SJCRH30 (cell line): Measurements from ENCODE around the gene TAF6. TPM values are rescaled to one million over a fixed set of nuclear protein-coding genes. Genes with fewer than 3 reads are reported as not detected.

Source experiments
- DNase-seq, 2 experiments: peaks; one replicate each; pipeline ENCODE4 v3.0.0-alpha.2; 2015 to 2020
- H3K27ac ChIP-seq: fragments of 250-450 bp; sonication (Bioruptor Pico); 2 replicates; pipeline ENCODE4 v1.5.1; 2020; ENCODE audit warnings: mild to moderate bottlenecking, moderate library complexity
- H3K27me3 ChIP-seq: fragments of 250-450 bp; sonication (Bioruptor Pico); 2 replicates; pipeline ENCODE4 v1.5.1; 2020; ENCODE audit warnings: mild to moderate bottlenecking, moderate library complexity
- H3K36me3 ChIP-seq: fragments of 250-450 bp; sonication (Bioruptor Pico); 2 replicates; pipeline ENCODE4 v1.5.1; 2020; ENCODE audit warnings: mild to moderate bottlenecking, moderate library complexity
- H3K4me1 ChIP-seq: fragments of 250-450 bp; sonication (Bioruptor Pico); 2 replicates; pipeline ENCODE4 v1.5.1; 2020; ENCODE audit warnings: mild to moderate bottlenecking, moderate library complexity
- H3K4me3 ChIP-seq: fragments of 250-450 bp; sonication (Bioruptor Pico); 2 replicates; pipeline ENCODE4 v1.5.1; 2020; ENCODE audit warnings: mild to moderate bottlenecking, moderate library complexity
- H3K9me3 ChIP-seq: fragments of 250-450 bp; sonication (Bioruptor Pico); replicated peaks from 2 replicates; pipeline ENCODE4 v1.5.1; 2020; ENCODE audit warnings: mild to moderate bottlenecking, moderate library complexity
- total RNA-seq: library from RNA; depleted of rRNA; stranded (reverse); fragments of >200 nt; shearing (Covaris generic); gene quantifications from 2 replicates; pipeline ENCODE4 v1.2.3, GENCODE V29; 2014

The TAF6 gene
- total RNA-seq, 1 experiment from 2014 or later = 42.2 TPM

DNA sequence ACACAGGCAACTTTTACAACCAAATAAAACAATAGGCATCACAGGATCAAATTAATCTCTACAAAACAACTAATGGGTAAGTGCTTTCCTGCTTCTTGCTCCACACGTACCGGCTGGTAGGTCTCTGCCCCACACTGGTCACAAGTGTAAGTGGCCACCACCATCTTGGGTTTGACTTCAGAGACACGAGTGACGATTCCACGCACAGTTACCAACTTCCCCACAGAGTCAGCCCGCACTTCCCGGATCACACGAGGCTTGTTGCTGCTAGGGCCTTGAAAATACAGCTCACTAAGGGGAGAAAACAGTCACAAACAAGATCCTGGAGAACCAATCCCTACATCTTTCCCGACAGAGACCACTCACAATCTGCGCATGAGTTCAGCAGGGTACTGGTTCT lies 20.2 kb downstream of the TAF6 start:
- no peak overlapping the region for H3K27ac ChIP-seq
- no peaks in the 10 kb centered on the region for H3K9me3 ChIP-seq
- no peaks in the 10 kb centered on the region for H3K4me1 ChIP-seq
- no peak for DNase-seq
- no peak overlapping the region for H3K4me3 ChIP-seq
- H3K27me3 ChIP-seq = no peaks in the 10 kb centered on the region
- H3K36me3 ChIP-seq = peaks cover 66% of the 10 kb centered on the region

DNA sequence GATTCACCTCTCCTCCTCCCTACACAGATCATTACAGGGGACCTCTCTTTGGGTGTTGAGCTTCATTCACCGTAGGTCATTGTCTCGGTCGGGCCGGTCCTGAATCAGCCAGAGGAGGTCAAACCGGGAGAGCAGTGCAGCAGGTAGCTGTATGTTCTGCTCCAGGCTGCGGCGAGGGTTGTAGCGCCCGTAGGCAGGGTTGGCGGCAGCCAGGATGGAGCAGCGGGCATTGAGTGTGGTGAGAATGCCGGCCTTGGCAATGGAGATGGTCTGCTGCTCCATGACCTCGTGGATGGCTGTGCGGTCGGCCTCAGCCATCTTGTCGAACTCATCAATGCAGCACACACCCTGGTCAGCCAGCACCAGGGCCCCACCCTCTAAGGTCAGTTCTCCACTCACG lies 23.5 kb downstream of the TAF6 start:
- no peak overlapping the region for H3K27ac ChIP-seq
- H3K36me3 ChIP-seq = peaks cover 96% of the 10 kb centered on the region
- H3K9me3 ChIP-seq = no peaks in the 10 kb centered on the region
- peaks cover 15% of the 10 kb centered on the region for H3K4me1 ChIP-seq
- DNase-seq = no peak
- H3K4me3 ChIP-seq = no peak overlapping the region
- H3K27me3 ChIP-seq = no peaks in the 10 kb centered on the region

DNA sequence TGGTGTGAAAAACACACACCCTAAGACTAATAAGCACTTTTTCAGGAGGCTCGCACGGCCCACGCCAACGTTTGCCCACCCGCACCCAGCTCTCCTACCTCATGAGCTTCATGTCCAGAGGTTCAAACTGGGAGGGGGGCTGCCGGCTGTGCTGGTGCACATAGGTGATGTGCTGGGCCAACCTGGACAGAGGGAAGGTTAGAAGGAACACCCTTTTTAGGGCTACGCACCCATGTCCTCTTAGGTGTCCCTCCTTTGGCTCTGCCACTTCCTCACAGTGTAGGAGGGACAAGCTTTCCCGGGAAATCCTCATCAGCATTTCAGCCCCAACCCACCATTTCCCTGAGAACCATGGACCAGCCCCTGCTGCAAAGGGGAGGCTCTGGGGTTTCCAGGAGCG lies 23.9 kb downstream of the TAF6 start:
- no peak for DNase-seq
- H3K27ac ChIP-seq = no peak overlapping the region

DNA sequence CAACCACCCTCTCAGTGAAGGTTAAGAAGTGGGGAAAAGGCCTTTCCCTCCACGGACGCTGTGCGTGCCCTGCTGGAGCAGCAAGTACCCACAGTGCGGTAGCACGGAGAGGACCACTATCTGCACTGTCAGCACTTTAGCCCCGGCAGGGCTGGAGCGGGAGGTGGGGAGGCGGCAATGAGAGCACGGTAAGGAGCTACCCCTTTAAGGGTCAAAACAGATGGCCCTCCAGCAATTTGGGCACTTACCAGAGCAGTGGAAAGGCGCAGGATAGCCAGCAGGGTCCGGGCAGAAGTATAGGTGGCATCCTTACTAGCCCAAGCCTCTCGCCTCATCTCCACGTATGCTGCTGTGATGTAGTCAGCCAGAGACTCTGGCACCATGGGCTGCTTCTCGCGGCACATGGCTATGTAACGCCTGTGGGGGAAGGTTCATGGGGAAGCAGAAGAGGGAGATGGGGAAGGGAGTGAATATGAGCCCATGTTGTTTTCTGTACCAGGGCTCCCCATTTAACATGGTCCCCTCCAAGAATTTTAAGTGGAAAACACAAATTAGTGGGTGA lies 25.2 kb downstream of the TAF6 start:
- no peaks in the 10 kb centered on the region for H3K9me3 ChIP-seq
- H3K27ac ChIP-seq = no peak overlapping the region
- H3K27me3 ChIP-seq = no peaks in the 10 kb centered on the region
- H3K4me3 ChIP-seq = no peak overlapping the region
- H3K4me1 ChIP-seq = peaks cover 24% of the 10 kb centered on the region
- no peak for DNase-seq
- H3K36me3 ChIP-seq = peaks cover 81% of the 10 kb centered on the region

More for the DNA sequence above, 23.9 kb downstream of the TAF6 start:
- H3K36me3 ChIP-seq = peaks cover 94% of the 10 kb centered on the region
- H3K4me1 ChIP-seq = peaks cover 19% of the 10 kb centered on the region
- no peaks in the 10 kb centered on the region for H3K9me3 ChIP-seq
- no peak overlapping the region for H3K4me3 ChIP-seq
- no peaks in the 10 kb centered on the region for H3K27me3 ChIP-seq

DNA sequence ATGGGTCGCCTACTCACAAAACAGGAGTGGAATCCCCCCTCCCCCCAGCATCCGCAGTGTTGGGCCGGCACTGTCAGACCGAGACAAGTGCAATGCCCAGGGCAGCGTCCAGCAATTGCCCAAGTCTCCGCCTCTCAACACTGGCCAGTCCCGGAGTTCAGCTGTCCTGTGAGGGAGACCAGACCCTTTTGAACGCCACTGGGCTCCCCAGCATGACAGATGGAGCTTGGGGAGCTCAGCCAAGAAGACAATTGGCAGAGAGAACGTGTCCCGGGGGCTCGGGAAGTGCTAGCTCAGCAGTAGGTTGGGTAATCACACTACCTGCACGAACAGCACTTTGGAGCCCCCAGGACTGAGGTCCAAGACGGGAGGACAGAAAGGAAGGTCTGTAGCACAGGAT lies 25.7 kb downstream of the TAF6 start:
- H3K36me3 ChIP-seq = peaks cover 76% of the 10 kb centered on the region
- H3K4me3 ChIP-seq = no peak overlapping the region
- DNase-seq = no peak
- H3K4me1 ChIP-seq = peaks cover 24% of the 10 kb centered on the region
- no peaks in the 10 kb centered on the region for H3K9me3 ChIP-seq
- no peaks in the 10 kb centered on the region for H3K27me3 ChIP-seq
- H3K27ac ChIP-seq = no peak overlapping the region

DNA sequence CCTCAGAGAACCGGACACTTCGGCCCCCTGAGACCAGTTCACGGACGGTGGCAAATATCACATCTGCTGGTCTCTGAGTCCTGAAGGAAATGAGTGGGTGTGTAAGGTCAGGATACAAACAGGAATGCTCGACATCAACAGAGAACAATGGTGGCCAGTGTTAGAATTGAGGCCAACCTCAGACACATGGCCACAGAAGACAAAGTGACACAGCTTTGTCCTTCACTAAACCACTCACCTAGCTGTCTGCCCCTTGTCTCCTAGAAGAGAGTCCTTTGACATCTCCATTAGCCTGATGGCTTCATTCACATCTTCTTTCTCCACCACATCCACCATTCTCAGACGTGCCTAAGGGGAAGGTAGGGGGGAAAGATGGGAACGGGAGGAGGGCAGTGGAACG lies 26.1 kb downstream of the TAF6 start:
- no peak overlapping the region for H3K4me3 ChIP-seq
- H3K27me3 ChIP-seq = no peaks in the 10 kb centered on the region
- no peak for DNase-seq
- H3K36me3 ChIP-seq = peaks cover 71% of the 10 kb centered on the region
- H3K9me3 ChIP-seq = no peaks in the 10 kb centered on the region
- no peak overlapping the region for H3K27ac ChIP-seq
- H3K4me1 ChIP-seq = peaks cover 24% of the 10 kb centered on the region

DNA sequence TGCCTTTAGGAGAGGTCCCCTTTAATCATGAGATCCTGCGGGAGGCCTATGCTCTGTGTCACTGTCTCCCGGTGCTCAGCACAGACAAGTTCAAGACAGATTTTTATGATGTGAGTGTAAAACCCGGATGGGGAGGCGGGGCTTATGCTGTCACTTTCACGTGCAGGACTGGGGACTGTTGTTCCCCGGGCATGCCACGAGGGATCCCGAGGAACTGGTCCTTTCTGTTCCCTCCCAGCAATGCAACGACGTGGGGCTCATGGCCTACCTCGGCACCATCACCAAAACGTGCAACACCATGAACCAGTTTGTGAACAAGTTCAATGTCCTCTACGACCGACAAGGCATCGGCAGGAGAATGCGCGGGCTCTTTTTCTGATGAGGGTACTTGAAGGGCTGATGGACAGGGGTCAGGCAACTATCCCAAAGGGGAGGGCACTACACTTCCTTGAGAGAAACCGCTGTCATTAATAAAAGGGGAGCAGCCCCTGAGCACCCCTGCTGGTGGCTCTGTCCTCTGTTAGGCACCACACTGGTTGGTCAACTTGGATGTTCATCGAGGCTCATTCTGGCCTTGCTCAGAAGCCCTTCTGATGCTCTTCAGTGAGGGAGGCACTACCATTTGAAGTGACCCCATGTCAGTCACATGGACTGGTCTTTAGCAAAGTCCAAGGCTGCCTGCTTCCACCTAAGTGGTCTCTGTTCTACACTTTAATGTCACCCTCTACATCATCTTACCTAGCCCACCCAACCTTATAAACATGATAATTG lies 27.6 kb downstream of the TAF6 start:
- DNase-seq = peak; percentile 26 to 46
- Histone ChIP-seq H3K27me3 (no peaks in the 10 kb centered on the region), H3K4me3 (no peak overlapping the region), H3K27ac (peak overlapping the region; percentile 76), H3K36me3 (peaks cover 57% of the 10 kb centered on the region), H3K4me1 (peaks cover 24% of the 10 kb centered on the region), H3K9me3 (no peaks in the 10 kb centered on the region)

DNA sequence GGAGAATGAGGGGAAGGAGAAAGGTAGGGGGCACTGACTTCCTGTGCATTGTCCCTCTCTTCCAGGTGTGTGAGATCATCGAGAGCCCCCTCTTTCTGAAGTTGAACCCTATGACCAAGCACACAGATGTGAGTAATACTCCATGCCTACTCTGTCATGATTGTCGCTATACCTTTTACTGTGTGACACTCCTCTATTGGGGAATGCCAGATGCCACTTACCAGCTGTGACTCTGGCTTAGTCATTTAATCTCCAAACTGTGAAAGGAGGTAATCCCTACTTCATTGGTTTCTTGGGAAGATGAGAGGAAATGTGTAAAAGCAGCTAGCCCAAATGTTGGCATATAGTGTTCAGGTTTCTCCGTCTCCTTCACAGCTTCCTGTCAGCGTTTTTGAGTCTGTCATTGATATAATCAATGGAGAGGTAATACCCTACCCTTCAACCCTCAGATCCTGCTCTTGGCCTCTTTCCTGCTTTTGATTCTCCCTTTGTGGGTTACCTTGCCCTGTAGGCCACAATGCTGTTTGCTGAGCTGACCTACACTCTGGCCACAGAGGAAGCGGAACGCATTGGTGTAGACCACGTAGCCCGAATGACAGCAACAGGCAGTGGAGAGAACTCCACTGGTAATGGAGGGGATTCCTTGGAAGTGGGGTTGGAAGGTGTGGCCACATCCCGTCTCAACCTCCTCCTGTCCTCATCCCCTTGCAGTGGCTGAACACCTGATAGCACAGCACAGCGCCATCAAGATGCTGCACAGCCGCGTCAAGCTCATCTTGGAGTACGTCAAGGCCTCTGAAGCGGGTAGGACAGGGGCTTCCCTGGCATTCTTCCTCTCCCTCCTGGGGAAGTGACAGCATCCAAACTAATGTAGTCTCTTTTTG lies 28.4 kb downstream of the TAF6 start:
- no peak overlapping the region for H3K4me3 ChIP-seq

DNA sequence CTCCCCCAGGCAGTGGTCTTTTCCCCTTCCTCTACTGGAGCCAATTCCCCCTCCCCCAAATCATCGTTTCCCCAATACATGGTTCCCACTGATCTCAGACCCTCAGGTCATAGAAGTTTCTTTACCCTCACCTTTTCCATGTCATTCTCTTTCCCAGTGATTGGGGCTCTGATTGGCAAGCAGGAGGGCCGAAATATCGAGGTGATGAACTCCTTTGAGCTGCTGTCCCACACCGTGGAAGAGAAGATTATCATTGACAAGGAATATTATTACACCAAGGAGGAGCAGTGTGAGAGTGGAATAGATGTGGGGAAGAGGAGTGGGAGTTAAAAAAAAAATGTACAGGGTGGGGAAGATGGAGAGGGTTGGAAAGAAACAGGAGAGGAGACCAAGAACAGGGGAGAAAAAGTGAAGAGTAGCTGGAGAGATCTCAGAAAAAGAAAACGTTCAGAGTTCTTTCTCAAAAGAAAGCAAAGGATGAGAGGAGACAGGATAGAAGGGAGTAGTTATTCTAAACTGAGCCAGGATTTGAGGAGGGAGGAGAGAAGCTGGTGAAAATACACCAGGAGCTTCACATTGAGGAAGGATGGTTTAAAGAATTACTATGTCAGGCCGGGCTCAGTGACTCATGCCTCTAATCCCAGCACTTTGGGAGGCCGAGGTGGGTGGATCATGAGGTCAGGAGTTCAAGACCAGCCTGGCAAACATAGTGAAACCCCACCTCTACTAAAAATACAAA lies 29.5 kb downstream of the TAF6 start:
- peak overlapping the region; percentile 76 for H3K27ac ChIP-seq
- H3K9me3 ChIP-seq = no peaks in the 10 kb centered on the region
- DNase-seq = no peak
- H3K27me3 ChIP-seq = no peaks in the 10 kb centered on the region
- peaks cover 37% of the 10 kb centered on the region for H3K36me3 ChIP-seq
- H3K4me3 ChIP-seq = peak overlapping the region; percentile 88
- H3K4me1 ChIP-seq = peaks cover 24% of the 10 kb centered on the region

More for the DNA sequence above, 28.4 kb downstream of the TAF6 start:
- H3K9me3 ChIP-seq = no peaks in the 10 kb centered on the region
- H3K27ac ChIP-seq = peak overlapping the region; percentile 76
- H3K36me3 ChIP-seq = peaks cover 48% of the 10 kb centered on the region
- no peaks in the 10 kb centered on the region for H3K27me3 ChIP-seq
- DNase-seq = peak; percentile 79 to 82
- H3K4me1 ChIP-seq = peaks cover 24% of the 10 kb centered on the region

DNA sequence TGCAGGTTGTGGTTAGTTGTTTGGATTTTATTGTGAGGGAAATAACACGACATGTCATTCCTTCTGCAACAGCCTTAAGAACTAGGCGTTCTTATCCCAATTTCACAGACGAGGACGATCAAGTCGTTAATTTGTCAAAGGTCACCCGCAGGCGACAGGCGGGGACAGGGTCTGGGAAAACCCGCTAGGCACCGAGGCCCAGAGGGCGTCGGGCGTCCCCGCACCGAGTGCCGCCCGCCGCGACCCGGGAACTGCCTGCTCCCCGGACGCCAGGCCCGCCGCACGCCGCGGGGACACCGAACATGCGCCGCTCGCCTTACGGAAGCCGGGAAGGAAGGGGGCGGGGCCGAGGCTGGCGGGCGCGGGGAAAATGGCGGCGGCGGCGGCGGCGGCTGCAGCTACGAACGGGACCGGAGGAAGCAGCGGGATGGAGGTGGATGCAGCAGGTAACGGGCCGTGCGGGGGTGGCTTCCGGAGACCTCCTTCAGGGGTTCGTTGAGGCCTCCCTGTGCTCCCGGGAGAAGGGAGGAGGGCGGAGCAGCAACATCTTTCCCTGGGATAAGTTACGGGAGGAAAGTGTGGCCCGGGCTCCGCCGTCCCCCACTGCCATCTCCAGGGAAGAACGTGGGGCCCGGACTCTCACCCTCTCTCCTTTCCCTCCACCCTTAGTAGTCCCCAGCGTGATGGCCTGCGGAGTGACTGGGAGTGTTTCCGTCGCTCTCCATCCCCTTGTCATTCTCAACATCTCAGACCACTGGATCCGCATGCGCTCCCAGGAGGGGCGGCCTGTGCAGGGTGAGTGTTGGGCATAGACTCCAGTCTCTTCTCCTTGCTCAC lies 30.3 kb downstream of the TAF6 start, which contains the start of gene COPS6:
Gene COPS6, plus strand, starts transcription at position 349 of the 837 bp plus-strand sequence. Its CDS starts 22 bp downstream, at position 371.
- Histone ChIP-seq H3K4me1 (peaks cover 24% of the 10 kb centered on the region), H3K27me3 (no peaks in the 10 kb centered on the region)

DNA sequence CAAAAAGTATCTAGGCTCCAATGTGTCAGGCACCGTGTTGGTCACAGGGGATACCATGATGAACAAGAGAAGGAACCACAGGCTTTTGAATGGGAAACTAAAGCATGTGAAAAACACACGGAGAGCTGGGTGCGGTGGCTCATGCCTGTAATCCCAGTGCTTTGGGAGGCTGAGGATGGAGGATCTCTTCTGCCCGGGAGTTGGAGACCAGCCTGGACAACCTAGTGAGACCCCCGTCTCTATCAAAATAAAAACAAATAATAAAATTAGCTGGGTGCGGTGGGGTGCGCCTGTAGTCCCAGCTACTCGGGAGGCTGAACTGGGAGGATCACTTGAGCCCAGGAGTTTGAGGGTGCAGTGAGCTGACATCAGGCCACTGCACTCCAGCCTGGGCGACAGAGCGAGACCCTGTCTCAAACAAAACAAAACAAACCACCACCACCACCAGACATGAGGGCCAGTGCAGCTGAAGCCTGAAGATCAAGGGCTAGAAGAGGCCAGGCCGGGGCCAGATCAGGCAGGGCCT lies 31.0 kb downstream of the TAF6 start:
- H3K27ac ChIP-seq = peak overlapping the region; percentile 76
- peaks cover 22% of the 10 kb centered on the region for H3K36me3 ChIP-seq
- peaks cover 24% of the 10 kb centered on the region for H3K4me1 ChIP-seq
- H3K27me3 ChIP-seq = no peaks in the 10 kb centered on the region
- H3K4me3 ChIP-seq = peak overlapping the region; percentile 88
- no peak for DNase-seq
- H3K9me3 ChIP-seq = no peaks in the 10 kb centered on the region

More for the DNA sequence above, 30.3 kb downstream of the TAF6 start, which contains the start of gene COPS6:
- peak; percentile 82 for DNase-seq
- peaks cover 29% of the 10 kb centered on the region for H3K36me3 ChIP-seq
- peak within 1 kb of the TSS; percentile 88 for H3K4me3 ChIP-seq
- H3K27ac ChIP-seq = peak within 1 kb of the TSS; percentile 76
- no peaks in the 10 kb centered on the region for H3K9me3 ChIP-seq

DNA sequence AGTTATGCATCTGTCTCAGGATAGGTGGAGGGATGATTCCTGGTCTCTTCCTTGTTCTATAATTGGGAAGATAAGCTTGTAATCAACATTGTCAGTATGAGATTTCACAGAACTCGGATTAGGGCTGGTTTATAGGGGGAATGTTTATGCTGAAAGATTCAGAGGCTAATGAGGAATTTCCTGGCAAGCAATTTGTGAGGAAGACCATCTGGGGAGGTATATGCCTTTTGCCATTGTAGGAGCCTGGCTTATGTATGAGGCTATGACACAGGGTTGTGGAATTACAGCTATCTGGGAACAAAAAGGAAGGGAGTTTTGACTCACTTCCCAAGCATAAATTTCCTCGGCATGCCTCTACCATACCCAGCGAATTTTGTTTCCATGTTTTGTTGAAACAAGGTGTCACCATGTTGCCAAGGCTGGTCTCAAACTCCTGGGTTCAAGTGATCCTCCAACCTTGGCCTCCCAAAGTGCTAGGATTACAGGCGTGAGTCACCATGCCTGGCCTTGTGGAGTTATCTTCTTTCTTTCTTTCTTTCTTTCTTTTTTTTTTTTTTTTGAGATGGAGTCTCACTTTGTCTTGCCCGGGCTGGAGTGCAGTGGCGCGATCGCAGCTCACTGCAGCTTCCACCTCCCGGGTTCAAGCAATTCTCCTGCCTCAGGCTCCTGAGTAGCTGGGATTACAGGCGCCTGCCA lies 32.0 kb downstream of the TAF6 start:
- peaks cover 24% of the 10 kb centered on the region for H3K4me1 ChIP-seq
- no peak overlapping the region for H3K27ac ChIP-seq
- no peaks in the 10 kb centered on the region for H3K9me3 ChIP-seq
- no peaks in the 10 kb centered on the region for H3K27me3 ChIP-seq
- peaks cover 13% of the 10 kb centered on the region for H3K36me3 ChIP-seq
- no peak overlapping the region for H3K4me3 ChIP-seq
- no peak for DNase-seq

DNA sequence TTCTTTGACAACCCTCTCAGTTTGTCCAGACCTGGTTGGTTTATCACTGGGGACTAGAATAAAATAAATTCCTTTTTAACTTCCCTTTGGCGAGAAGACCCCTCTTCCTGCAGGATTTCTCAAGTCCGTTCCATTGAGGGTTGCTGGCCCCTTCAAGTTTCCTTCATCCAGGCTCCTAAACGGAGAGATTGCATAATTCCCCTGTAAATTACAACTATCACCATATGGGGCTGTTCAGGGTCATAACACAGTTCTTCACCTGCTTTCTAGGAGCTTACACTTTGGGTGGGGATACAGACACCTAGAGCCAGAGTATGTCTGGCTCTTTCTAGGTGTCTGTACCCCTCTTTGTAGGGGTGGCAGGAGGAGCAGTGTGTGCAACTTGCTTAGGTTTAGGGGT lies 33.6 kb downstream of the TAF6 start:
- H3K36me3 ChIP-seq = no peaks in the 10 kb centered on the region
- no peak overlapping the region for H3K27ac ChIP-seq
- H3K9me3 ChIP-seq = no peaks in the 10 kb centered on the region
- H3K27me3 ChIP-seq = no peaks in the 10 kb centered on the region
- no peak for DNase-seq
- no peak overlapping the region for H3K4me3 ChIP-seq
- peaks cover 7% of the 10 kb centered on the region for H3K4me1 ChIP-seq
